ENCODE data around the gene LARGE1.

The LARGE1 gene

GRCh38 chr22:33539902-33540751 lies 380.1 kb downstream of the LARGE1 start:
- no peak for DNase-seq

DNA sequence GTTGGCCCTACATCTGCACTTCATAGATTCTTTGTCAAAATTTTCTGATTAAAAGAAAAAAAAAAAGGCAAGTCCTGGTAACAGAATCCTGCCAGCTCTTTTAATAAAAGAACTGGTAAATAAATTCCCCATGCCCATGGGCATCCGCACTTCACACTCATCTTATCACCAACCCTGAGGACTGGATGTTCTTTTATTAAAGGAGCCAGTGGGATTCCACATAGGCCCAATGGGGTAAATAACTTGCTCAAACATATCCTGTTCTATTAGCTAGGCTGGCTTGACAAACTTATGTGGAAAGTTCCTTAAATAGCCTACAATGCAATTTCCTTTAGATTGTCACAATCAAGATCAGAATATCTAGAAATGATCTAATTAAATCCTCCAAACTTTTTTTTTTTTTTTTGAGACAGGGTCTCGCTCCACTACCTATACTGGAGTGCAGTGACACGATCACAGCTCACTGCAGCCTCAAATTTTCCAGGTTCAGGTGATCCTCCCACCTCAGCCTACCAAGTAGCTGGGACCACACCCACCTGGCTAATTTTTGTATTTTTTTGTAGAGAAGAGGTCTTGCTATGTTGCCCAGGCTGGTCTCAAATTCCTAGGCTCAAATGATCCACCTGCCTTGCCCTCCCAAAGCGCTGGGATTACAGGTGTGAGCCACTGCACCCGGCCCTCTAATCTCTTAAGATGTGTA lies 380.9 kb downstream of the LARGE1 start:
- no peak for DNase-seq

GRCh38 chr22:33538277-33538885 lies 381.9 kb downstream of the LARGE1 start:
- no peak for DNase-seq

DNA sequence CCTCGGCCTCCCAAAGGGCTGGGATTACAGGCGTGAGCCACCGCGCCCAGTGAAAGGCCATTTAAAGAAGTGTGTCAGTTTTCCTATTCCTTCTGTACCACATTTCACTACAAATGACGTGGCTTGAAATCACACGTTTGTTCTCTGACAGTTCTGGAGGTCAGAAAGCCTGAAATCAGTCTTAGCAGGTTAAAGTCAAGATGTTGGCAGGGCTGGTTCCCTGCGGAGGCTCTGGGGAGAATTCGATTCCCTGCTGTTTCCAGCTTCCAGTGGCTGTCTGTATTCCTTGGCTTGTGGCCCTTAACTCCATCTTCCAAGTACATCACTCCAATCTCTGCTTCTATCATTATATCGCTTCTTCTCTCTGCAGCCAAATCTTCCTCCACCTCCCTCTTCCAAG lies 383.2 kb downstream of the LARGE1 start:
- DNase-seq: no peak

GRCh38 chr22:33535937-33536875 lies 384.1 kb downstream of the LARGE1 start:
- no peak for DNase-seq

DNA sequence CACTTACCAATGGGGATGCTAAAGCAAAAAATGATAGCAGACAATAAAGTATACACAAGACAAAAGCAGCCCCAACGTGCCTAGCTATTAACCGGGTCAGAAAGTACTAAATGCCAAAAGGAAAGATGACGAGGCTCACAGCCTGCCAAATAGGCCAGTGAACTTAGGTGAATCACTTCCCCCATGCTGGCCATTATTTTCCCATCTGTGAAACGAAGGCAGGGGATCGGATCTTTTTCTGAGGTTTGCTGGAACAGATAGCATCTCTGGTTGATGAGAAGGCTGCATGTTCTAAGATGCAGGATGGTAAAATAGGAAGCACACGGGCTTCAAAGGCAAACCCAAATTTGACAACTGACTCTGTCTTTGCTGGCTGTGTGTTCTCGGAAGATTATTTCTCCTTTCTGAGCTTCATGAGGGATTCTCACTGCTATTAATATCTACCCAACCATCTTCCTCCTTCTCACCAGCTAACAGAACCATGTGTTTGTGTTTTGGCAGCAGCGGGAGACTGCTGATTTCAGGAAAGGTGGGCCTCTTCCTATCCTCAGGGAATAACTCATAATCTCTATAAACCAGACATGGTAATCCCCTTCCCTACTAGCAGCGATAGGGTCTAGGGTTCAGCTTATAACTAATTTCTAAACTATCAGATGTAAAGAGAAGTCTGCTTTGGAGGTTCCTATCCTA lies 390.7 kb downstream of the LARGE1 start:
- DNase-seq: no peak

- DNase-seq: no peak
Measured at GRCh38 chr22:33528183-33528582, 392.1 kb downstream of the LARGE1 start.

GRCh38 chr22:33526434-33527107 lies 393.7 kb downstream of the LARGE1 start:
- no peak for DNase-seq

- no peak for DNase-seq
Measured at GRCh38 chr22:33524511-33525260, 395.6 kb downstream of the LARGE1 start.

GRCh38 chr22:33521879-33522665 lies 398.2 kb downstream of the LARGE1 start:
- DNase-seq: no peak

- DNase-seq: no peak
Measured at GRCh38 chr22:33520904-33521780, 399.1 kb downstream of the LARGE1 start.

DNA sequence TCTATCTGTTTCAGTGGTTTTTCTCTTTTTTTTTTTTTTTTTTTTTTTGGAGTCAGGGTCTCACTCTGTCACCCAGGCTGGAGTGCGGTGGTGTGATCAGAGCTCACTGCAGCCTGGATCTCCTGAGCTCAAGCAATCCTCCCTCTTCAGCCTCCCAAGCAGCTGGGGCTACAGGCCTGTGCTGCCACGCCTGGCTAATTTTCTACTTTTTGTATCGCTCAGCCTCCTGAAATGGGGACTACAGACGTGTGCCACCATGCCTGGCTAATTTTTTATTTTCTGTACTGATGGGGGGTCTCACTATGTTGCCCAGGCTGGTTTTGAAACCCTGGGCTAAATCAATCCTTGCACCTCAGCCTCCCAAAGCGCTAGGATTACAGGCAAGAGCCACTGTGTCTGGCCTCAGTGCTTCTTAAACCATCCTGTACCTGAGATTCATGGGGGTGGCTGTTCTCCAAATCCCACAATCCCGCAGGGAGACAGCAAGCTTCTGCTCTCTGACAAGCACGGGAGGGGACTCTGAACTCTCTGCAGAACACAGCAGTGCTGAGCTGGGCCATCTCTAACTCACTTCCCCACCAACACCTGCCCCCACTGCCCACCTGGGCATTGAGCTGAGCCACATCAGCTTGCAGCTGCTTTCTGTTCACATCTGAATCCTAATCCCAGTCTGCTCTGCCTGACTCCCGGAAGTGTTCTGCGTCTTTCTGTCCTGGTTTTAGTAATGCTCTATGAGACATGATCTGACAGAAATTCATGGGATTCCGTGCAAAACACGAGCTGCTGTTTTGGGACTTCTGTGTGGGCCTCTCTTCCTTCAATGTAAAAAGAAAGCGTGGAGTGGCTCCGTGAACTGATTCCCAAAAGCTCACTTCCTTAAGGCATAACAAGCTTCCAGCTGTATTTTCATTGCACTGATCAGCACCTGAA lies 400.0 kb downstream of the LARGE1 start:
- DNase-seq: no peak

DNA sequence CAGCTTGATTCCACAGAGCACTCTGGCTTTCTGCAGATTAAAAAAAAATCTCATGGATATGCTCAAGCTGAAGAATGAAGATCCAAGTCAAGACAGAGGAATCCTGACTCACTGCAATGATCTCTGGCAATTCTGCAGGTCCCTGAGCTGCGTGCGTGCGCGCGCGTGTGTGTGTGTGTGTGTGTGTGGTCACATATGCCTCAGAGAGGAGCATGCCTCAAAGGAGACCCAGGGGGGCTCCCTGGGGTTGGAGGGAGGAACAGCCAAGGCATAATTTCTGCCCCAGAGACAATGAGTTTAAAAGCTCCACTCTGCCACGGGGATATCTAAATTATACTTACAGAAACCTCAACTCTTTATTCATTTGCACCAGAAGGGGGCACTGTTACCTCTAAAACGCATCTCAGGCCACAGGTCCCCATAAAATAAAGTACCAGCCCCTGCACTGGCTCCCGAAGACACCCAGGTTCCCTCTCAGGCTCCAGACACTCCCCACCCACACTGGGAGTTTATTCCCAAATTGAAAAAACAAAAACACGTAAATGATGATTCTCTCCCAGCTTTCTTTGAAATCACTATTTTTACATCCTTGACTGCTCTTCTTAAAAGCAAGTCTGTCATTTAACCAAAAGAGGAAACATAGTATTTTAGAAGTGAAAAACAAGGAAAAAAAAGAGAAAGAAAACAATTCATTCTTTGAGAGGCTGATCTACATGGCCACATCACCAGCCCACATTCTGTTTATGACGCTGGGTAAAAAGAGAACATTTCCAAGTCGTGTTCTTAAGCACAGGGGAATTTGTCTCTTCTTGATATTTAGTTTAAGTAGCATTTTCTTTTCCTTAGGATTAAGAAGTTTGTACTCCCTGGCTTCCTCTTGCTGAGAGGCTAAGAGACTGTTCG lies 401.0 kb downstream of the LARGE1 start:
- no peak for DNase-seq

GRCh38 chr22:33518405-33518804 lies 401.9 kb downstream of the LARGE1 start:
- no peak for DNase-seq

DNA sequence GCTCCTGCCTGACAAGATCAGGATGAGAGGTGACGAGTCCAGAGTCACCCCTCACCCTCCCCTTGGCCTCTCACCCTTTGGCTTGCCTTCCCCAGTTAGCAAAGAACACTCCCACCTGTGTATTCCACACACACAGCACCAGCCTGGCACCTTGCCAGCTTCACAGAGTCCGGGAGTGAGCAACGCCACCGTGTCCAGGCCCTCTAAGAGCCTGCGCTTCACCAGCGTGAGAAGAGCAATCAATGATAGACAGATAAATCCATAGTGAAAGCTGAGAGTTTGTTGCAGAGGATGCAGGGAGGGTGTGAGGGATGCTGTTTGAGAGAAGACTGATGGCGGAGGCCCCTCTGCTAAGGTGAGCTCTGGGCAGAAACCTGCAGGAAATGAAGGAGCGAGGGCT lies 404.5 kb downstream of the LARGE1 start:
- DNase-seq: no peak
